A549 (cell line): ENCODE results near the gene NOSTRIN. TPM values are rescaled to one million over a fixed set of nuclear protein-coding genes. Genes with fewer than 3 reads are reported as not detected.

Experiments
- ATAC-seq, 2 experiments: fragments of 200-7000 bp in 1 of 2; fragments of >200 bp in 1 of 2; cut with Nextera tagmentation in 1 of 2; cut with Tn5 transposase in 1 of 2; 3 replicates each; pipeline versions ENCODE4 v1.8.0 to v1.9.1; 2018 to 2020; ENCODE audit warnings: mild to moderate bottlenecking in 1 of 2, moderate library complexity in 1 of 2
- CTCF ChIA-PET: fragments of 300-600 bp; sonication (Branson Sonifier 250); formaldehyde crosslinking; extraction: SDS; loops from one replicate; lab custom pipeline; 2021; ENCODE audit warnings: antibody characterized with exemption, inconsistent platforms; lab: Yijun Ruan, JAX
- POLR2A ChIA-PET: fragments of 350-600 bp; formaldehyde crosslinking; extraction: SDS; loops from one replicate; lab custom pipeline; 2021; ENCODE audit warnings: antibody characterized with exemption, inconsistent platforms; lab: Yijun Ruan, JAX
- DNase-seq, 2 experiments: peaks; one replicate each; pipeline versions ENCODE4 v3.0.0 to v3.0.0-alpha.2; 2011 to 2016; ENCODE audit warnings: low read depth in 1 of 2, low spot score in 1 of 2
- FAIRE-seq: peaks from 2 replicates; lab custom pipeline; 2011; peaks lifted over from hg19 to GRCh38; lab: Jason Lieb, UNC
- H3K27ac ChIP-seq, 2 experiments: fragments of >200 bp; sonication (Bioruptor Twin); formaldehyde crosslinking; 3 replicates each; pipeline ENCODE4 v1.5.1; 2016 to 2017
- H3K4me1 ChIP-seq: fragments of >200 bp; sonication (Bioruptor Twin); formaldehyde crosslinking; 3 replicates; pipeline ENCODE4 v1.6.1; 2016
- H3K4me2 ChIP-seq: fragments of >200 bp; sonication (Bioruptor Twin); formaldehyde crosslinking; 3 replicates; pipeline ENCODE4 v1.6.1; 2016
- H3K4me3 ChIP-seq: fragments of >200 bp; sonication (Bioruptor Twin); formaldehyde crosslinking; 3 replicates; pipeline ENCODE4 v1.5.1; 2016
- H3K9me3 ChIP-seq: fragments of >200 bp; sonication (Bioruptor Twin); formaldehyde crosslinking; 3 replicates; pipeline ENCODE4 v1.6.1; 2016
- BHLHE40 ChIP-seq: IDR thresholded peaks from 2 replicates; pipeline ENCODE4 v1.6.1; 2012; ENCODE audit warnings: low read depth, low read length, inconsistent platforms
- CHD4 ChIP-seq: fragments of 200-600 bp; sonication (generic); IDR thresholded peaks from 2 replicates; pipeline ENCODE4 v1.6.1; 2016; ENCODE audit warnings: antibody characterized with exemption, mild to moderate bottlenecking, borderline replicate concordance
- EHMT2 ChIP-seq: fragments of 200-600 bp; sonication (generic); IDR thresholded peaks from 2 replicates; pipeline ENCODE4 v1.6.1; 2016; ENCODE audit warnings: antibody characterized with exemption, low read depth, mild to moderate bottlenecking, moderate library complexity
- FOSB ChIP-seq: fragments of 250-450 bp; sonication (Bioruptor Pico); IDR thresholded peaks from 2 replicates; pipeline ENCODE4 v1.5.0; 2020; ENCODE audit warnings: mild to moderate bottlenecking, moderate library complexity
- FOXS1 ChIP-seq: fragments of 250-450 bp; sonication (Bioruptor Pico); IDR thresholded peaks from 2 replicates; pipeline ENCODE4 v1.5.0; 2020; ENCODE audit warnings: mild to moderate bottlenecking, moderate library complexity
- HOXA7 ChIP-seq: fragments of 250-450 bp; sonication (Bioruptor Pico); IDR thresholded peaks from 2 replicates; pipeline ENCODE4 v1.5.0; 2020; ENCODE audit warnings: mild to moderate bottlenecking, moderate library complexity
- HOXB13 ChIP-seq: fragments of 250-450 bp; sonication (Bioruptor Pico); IDR thresholded peaks from 2 replicates; pipeline ENCODE4 v1.5.0; 2020; ENCODE audit warnings: low read depth, mild to moderate bottlenecking, moderate library complexity
- HOXB5 ChIP-seq: fragments of 250-450 bp; sonication (Bioruptor Pico); IDR thresholded peaks from 2 replicates; pipeline ENCODE4 v1.5.0; 2020; ENCODE audit warnings: mild to moderate bottlenecking, moderate library complexity
- JUN ChIP-seq, 2 experiments: fragments of >200 bp; sonication (Bioruptor Twin); formaldehyde crosslinking; IDR thresholded peaks; 2 replicates in 1 of 2; 3 replicates in 1 of 2; pipeline ENCODE4 v1.6.1; 2016 to 2017
- KDM1A ChIP-seq: fragments of 200-600 bp; sonication (generic); IDR thresholded peaks from 2 replicates; pipeline ENCODE4 v1.6.1; 2016; ENCODE audit warnings: low read depth, mild to moderate bottlenecking
- MAZ ChIP-seq: fragments of 150-350 bp; IDR thresholded peaks from 2 replicates; pipeline ENCODE4 v1.6.1; 2014; ENCODE audit warnings: antibody characterized with exemption, low read depth, low read length, borderline replicate concordance
- NFE2L2 ChIP-seq: fragments of 150-350 bp; conservative IDR thresholded peaks from 2 replicates; pipeline ENCODE4 v1.6.1; 2014; ENCODE audit warnings: low read length
- POLR2A ChIP-seq: IDR thresholded peaks from 2 replicates; pipeline ENCODE4 v1.6.1; 2012; ENCODE audit warnings: mild to moderate bottlenecking, low read length
- RARB ChIP-seq: fragments of 250-450 bp; sonication (Bioruptor Pico); IDR thresholded peaks from 2 replicates; pipeline ENCODE4 v1.8.0; 2021; ENCODE audit warnings: mild to moderate bottlenecking, moderate library complexity
- RFX5 ChIP-seq: fragments of 450-650 bp; IDR thresholded peaks from 2 replicates; pipeline ENCODE4 v1.7.1; 2014; ENCODE audit warnings: antibody characterized with exemption, mild to moderate bottlenecking, moderate library complexity
- SREBF2 ChIP-seq: fragments of 450-650 bp; IDR thresholded peaks from 2 replicates; pipeline ENCODE4 v1.6.1; 2014; ENCODE audit warnings: mild to moderate bottlenecking, moderate library complexity
- TP53 ChIP-seq: fragments of 250-450 bp; sonication (Bioruptor Pico); IDR thresholded peaks from 2 replicates; pipeline ENCODE4 v1.5.0; 2021; ENCODE audit warnings: mild to moderate bottlenecking, moderate library complexity
- ZC3H11A ChIP-seq: fragments of 450-650 bp; IDR thresholded peaks from 2 replicates; pipeline ENCODE4 v1.6.1; 2014; ENCODE audit warnings: antibody characterized with exemption, mild to moderate bottlenecking
- ZFP36 ChIP-seq: fragments of 450-650 bp; IDR thresholded peaks from 2 replicates; pipeline ENCODE4 v1.6.1; 2014; ENCODE audit warnings: borderline replicate concordance; ENCODE audit not compliant: partially characterized antibody
- ZNF302 ChIP-seq: fragments of 250-450 bp; sonication (Bioruptor Pico); IDR thresholded peaks from 2 replicates; pipeline ENCODE4 v1.9.0; 2021; ENCODE audit warnings: inconsistent platforms, mild to moderate bottlenecking, moderate library complexity
- ZSCAN20 ChIP-seq: fragments of 250-450 bp; sonication (Bioruptor Pico); IDR thresholded peaks from 2 replicates; pipeline ENCODE4 v1.8.0; 2022; ENCODE audit warnings: mild to moderate bottlenecking, moderate library complexity
- WGBS: methylation state at CpG from one replicate; pipeline ENCODE4 v1.1.6; 2017; ENCODE audit errors: missing lambda C conversion rate; 5-methylcytosine and 5-hydroxymethylcytosine counted together
- polyA plus RNA-seq, 4 experiments: library from polyadenylated mRNA; depleted of rRNA in 3 of 4; stranded (reverse); fragments of >200 nt; fragmentation: RNase III in 1 of 4; extraction: RNeasy Plus Mini Kit Qiagen cat#74134 plus additional on column Dnase treatment in 1 of 4; gene quantifications; 2 replicates in 3 of 4; 3 replicates in 1 of 4; pipeline ENCODE4 v1.2.3, GENCODE V29; 2011 to 2017
- TF ChIP-seq, protein P1 (sequence below): fragments of 250-450 bp; sonication (Bioruptor Pico); IDR thresholded peaks from 2 replicates; pipeline ENCODE4 v1.5.0; 2021; ENCODE audit warnings: mild to moderate bottlenecking, moderate library complexity, borderline replicate concordance
- TF ChIP-seq, protein P2 (sequence below): IDR thresholded peaks from 2 replicates; pipeline ENCODE4 v1.6.1; 2012
- TF ChIP-seq, protein P3 (sequence below): IDR thresholded peaks from 2 replicates; pipeline ENCODE4 v1.6.1; 2012; ENCODE audit warnings: low read depth, borderline replicate concordance
- TF ChIP-seq, protein P4 (sequence below): fragments of 450-650 bp; IDR thresholded peaks from 2 replicates; pipeline ENCODE4 v1.6.1; 2014; ENCODE audit warnings: antibody characterized with exemption
- TF ChIP-seq, protein P5 (sequence below): fragments of 250-450 bp; sonication (Bioruptor Pico); IDR thresholded peaks from 2 replicates; pipeline ENCODE4 v1.5.0; 2020; ENCODE audit warnings: low read depth, mild to moderate bottlenecking, moderate library complexity

Gene NOSTRIN
- polyA plus RNA-seq, 2 of the 4 experiments (the other 2 are of a cell fraction) = 2.5 to 11.7 TPM

DNA sequence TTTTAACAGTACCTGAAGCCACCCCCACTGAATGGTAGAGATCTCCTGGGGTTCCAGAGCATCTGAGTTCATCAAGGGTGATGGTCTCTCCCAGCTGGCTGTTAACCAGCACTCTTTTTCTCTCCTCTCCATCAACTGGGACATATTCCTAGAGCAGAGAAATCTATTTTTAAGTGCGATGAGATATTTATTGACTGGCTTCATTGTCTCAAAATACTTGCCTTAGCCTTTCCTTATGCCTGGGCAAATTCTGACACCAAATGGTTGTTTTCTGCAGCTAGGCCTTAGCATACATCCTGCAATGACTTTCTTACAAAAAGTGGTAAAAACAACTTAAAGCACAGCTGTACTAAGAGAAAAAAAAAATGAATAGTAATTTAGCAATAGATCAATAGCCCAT is 19.6 kb downstream of the NOSTRIN start:
- Histone ChIP-seq H3K9me3 (no peaks in the 10 kb centered on the region), H3K27ac (no peak overlapping the region), H3K4me1 (no peaks in the 10 kb centered on the region; the same call in 2 of the 3 replicates), H3K4me2 (no peak overlapping the region), H3K4me3 (no peak overlapping the region)
- TF ChIP-seq POLR2A (no peak), RFX5 (no peak), FOSB (CRISPR knock-in tag) (no peak), RARB (CRISPR knock-in tag) (no peak), JUN (IDR thresholded peaks at IDR 0.05) (no peak), NFE2L2 (no peak), ZNF302 (CRISPR knock-in tag) (no peak)
- TF ChIP-seq, protein P1, sequence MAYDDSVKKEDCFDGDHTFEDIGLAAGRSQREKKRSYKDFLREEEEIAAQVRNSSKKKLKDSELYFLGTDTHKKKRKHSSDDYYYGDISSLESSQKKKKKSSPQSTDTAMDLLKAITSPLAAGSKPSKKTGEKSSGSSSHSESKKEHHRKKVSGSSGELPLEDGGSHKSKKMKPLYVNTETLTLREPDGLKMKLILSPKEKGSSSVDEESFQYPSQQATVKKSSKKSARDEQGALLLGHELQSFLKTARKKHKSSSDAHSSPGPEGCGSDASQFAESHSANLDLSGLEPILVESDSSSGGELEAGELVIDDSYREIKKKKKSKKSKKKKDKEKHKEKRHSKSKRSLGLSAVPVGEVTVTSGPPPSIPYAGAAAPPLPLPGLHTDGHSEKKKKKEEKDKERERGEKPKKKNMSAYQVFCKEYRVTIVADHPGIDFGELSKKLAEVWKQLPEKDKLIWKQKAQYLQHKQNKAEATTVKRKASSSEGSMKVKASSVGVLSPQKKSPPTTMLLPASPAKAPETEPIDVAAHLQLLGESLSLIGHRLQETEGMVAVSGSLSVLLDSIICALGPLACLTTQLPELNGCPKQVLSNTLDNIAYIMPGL = no peak
- WGBS = 89% methylated on average over 1 of the region's 1 CpG
- DNase-seq (no peak), FAIRE-seq (no peak), ATAC-seq (no peak)
- ChIA-PET CTCF (interaction anchor here (1.5 kb wide), 1 partner anchor 99 kb away, joined by 4 read pairs; no protein-coding TSS in a partner anchor), POLR2A (no interaction called here)

DNA sequence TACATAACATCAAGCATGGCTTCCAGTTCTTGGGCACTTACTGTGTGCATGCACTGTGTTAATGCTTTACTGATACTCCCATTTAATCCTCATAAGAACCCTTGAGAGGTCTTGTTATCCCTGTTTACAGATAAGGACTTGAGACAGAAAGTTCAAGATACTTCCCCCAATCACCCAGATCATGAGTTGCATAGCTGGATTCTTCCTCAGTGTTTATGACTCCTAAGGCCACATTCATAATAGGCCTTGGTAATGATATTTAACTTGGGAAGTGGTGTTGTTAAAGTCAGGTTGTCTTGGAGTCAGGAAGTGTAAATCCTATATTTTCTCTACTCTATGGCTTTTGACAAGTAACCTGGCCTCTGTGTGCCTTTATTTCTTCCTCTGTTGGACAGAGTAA is 22.7 kb downstream of the NOSTRIN start:
- POLR2A ChIA-PET = no interaction called here
- no peak overlapping the region for H3K27ac ChIP-seq
- DNase-seq = no peak
- H3K4me1 ChIP-seq = no peaks in the 10 kb centered on the region
- ATAC-seq = no peak
- no peak overlapping the region for H3K4me3 ChIP-seq
- no peak for FAIRE-seq
- CTCF ChIA-PET = no interaction called here
- no peak overlapping the region for H3K4me2 ChIP-seq
- TF ChIP-seq SREBF2 (no peak), ZC3H11A (no peak), EHMT2 (no peak), HOXB13 (CRISPR knock-in tag) (no peak), POLR2A (no peak), NFE2L2 (no peak), HOXA7 (CRISPR knock-in tag) (no peak), JUN (IDR thresholded peaks at IDR 0.05) (no peak), FOXS1 (no peak), CHD4 (no peak), MAZ (no peak), TP53 (CRISPR knock-in tag) (no peak)
- TF ChIP-seq, protein P2, sequence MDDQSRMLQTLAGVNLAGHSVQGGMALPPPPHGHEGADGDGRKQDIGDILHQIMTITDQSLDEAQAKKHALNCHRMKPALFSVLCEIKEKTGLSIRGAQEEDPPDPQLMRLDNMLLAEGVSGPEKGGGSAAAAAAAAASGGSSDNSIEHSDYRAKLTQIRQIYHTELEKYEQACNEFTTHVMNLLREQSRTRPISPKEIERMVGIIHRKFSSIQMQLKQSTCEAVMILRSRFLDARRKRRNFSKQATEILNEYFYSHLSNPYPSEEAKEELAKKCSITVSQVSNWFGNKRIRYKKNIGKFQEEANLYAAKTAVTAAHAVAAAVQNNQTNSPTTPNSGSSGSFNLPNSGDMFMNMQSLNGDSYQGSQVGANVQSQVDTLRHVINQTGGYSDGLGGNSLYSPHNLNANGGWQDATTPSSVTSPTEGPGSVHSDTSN = no peak
- TF ChIP-seq, protein P3, sequence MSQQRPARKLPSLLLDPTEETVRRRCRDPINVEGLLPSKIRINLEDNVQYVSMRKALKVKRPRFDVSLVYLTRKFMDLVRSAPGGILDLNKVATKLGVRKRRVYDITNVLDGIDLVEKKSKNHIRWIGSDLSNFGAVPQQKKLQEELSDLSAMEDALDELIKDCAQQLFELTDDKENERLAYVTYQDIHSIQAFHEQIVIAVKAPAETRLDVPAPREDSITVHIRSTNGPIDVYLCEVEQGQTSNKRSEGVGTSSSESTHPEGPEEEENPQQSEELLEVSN = no peak
- no peaks in the 10 kb centered on the region for H3K9me3 ChIP-seq

DNA sequence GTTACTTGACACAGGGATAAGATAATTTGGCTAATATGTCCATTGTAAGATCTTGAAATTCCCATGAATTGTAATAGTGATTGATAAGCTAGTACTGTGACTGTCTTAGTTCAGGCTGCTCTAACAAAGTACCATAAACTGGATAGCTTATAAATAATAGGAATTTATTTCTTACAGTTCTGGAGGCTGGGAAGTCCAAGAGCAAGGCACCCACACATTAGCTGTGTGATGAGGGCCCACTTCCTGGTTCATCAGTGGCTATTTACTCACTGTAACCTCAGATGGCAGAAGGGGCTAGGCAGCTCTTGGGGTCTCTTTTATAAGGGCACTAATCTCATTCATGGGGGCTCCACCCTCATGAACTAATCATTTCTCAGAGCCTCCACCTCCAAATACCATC is 28.5 kb downstream of the NOSTRIN start:
- H3K4me3 ChIP-seq = no peak overlapping the region
- CTCF ChIA-PET = interaction anchor here (0.7 to 1.6 kb wide), 2 partner anchors 12 to 37 kb away, joined by 4 to 5 read pairs; no protein-coding TSS in a partner anchor
- ATAC-seq = no peak
- DNase-seq = no peak
- POLR2A ChIA-PET = no interaction called here
- no peaks in the 10 kb centered on the region for H3K4me1 ChIP-seq
- no peak overlapping the region for H3K4me2 ChIP-seq
- no peak for FAIRE-seq
- H3K27ac ChIP-seq = no peak overlapping the region
- no peaks in the 10 kb centered on the region for H3K9me3 ChIP-seq
- no peak for TF ChIP-seq MAZ
- no peak for TF ChIP-seq BHLHE40
- no peak for TF ChIP-seq ZSCAN20
- TF ChIP-seq HOXB5 (CRISPR knock-in tag) = no peak
- TF ChIP-seq, protein P4, sequence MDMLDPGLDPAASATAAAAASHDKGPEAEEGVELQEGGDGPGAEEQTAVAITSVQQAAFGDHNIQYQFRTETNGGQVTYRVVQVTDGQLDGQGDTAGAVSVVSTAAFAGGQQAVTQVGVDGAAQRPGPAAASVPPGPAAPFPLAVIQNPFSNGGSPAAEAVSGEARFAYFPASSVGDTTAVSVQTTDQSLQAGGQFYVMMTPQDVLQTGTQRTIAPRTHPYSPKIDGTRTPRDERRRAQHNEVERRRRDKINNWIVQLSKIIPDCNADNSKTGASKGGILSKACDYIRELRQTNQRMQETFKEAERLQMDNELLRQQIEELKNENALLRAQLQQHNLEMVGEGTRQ = no peak
- no peak for TF ChIP-seq KDM1A
- TF ChIP-seq, protein P5, sequence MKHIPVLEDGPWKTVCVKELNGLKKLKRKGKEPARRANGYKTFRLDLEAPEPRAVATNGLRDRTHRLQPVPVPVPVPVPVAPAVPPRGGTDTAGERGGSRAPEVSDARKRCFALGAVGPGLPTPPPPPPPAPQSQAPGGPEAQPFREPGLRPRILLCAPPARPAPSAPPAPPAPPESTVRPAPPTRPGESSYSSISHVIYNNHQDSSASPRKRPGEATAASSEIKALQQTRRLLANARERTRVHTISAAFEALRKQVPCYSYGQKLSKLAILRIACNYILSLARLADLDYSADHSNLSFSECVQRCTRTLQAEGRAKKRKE (CRISPR knock-in tag) = no peak
- TF ChIP-seq NFE2L2 = no peak
- no peak for TF ChIP-seq ZFP36
